Uterus (tissue), 2 donors: ENCODE measurements around the gene ANKRD65.
"Not testable (repeated sequence)": the region's sequence is repeated elsewhere in the genome, so short reads cannot be mapped to it uniquely, and the experiment has no call there.

Experiments used
- CTCF ChIP-seq, 4 experiments: fragments of 200-600 bp in 2 of 4; fragments of 450-650 bp in 2 of 4; sonication (generic) in 2 of 4; IDR thresholded peaks; one replicate each; pipeline ENCODE4 v1.5.1; 2016 to 2019; ENCODE audit warnings: antibody characterized with exemption in 4 of 4, mild to moderate bottlenecking in 2 of 4, moderate library complexity in 1 of 4
- POLR2A ChIP-seq, 2 donors: fragments of 450-650 bp; IDR thresholded peaks; one replicate each; pipeline ENCODE4 v1.6.1; 2016; ENCODE audit warnings: antibody characterized with exemption in 2 of 2, mild to moderate bottlenecking in 1 of 2, moderate library complexity in 1 of 2

- not testable (repeated sequence) for TF ChIP-seq CTCF, POLR2A (IDR thresholded peaks at IDR 0.05)
Measured at GRCh38 chr1:1450616-1451015, 29.5 kb upstream of the ANKRD65 start.
